ENCODE results near the gene NR5A1.

Gene NR5A1

DNA sequence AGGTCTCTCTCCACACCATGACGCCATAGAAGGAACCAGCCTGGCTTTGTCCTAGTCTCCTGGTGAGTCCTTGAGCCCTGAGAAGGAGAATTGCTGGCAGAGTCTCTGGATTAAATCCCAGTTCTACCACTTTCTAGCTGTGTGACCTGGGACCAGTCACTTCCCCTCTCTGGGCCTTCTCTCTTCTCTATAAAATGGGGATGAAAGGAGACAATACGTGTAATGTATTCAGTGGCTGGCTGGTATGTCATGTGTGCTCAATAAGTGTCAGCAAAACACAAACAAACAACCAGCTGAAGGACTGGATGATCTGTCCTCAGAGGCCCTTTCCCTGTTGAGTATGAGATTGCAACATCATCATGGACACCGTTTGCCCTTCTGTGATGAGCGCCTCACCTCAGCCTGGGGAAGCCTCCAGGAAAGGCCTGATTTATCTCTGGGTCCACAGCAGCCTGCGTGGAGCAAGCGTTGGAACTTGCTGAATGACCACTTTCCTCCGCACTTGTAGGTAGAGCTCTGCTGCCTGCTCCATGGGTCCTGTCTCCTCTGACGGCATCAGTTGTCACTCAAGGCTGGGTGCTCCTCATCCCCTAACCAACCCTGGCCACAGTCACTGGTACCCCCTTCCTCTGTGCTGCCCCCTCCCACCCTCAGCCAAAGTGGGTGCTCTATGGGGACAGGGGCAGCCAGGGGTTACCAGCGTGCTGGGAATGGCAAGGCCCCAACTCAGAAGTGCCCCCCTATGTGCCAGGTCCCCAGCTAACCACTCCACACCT is 3.6 kb upstream of the NR5A1 start:
- no peaks in the 10 kb centered on the region for H3K36me3 ChIP-seq (ENCODE audit: control insufficient read depth in 2 of 2, insufficient read depth in 1 of 2, low read length in 2 of 2)
- H3K27ac ChIP-seq (ENCODE audit: extremely low read depth, low read depth, low read length), result no peak overlapping the region
- no peaks in the 10 kb centered on the region for H3K4me1 ChIP-seq (ENCODE audit: control insufficient read depth, insufficient read depth, low read length)
- ChIA-PET CTCF (interaction anchor here (0.6 to 1.3 kb wide), 3 partner anchors 13 to 362 kb away, joined by 3 read pairs; no protein-coding TSS in a partner anchor), POLR2A (no interaction called here)
- no peaks in the 10 kb centered on the region for H3K9me3 ChIP-seq (ENCODE audit: control insufficient read depth, insufficient read depth, low read depth, low read length)
- TF ChIP-seq ZNF768 (tag by site-specific recombination; IDR thresholded peaks at IDR 0.05) (0 out of 2 replicates have a peak, but pooled peaks have one; percentile 27), ZFP69B (tag by site-specific recombination; IDR thresholded peaks at IDR 0.05) (no peak)
- H3K4me3 ChIP-seq (ENCODE audit: low read depth, low read length), result no peak overlapping the region

DNA sequence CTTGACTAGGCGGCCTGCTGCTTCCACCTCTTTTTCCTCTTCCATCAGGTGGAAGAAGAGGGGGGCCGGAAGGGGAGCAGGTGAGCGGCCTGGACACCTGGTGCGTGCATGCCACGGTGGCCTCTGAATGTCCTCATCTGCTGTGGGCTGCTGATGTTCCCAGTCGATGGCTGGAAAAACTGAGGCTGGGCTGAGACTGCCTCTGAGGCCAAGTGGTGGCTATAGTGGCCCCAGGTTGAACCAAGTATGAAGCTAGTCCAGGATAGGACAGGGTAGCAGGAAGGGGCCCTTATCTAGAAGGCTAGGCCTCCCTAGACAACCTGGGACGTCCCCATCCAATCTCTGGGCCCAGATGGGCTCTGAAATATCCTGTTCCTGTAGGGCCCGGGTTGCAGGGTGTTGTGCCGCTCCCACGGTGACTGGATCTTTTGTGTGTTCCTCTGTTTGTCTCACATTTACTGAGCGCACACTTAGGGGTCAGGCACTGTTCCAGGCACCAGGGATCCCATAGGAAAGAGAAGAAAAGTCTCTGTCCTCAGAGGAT is 753 bp upstream of the NR5A1 start:
- H3K36me3 ChIP-seq (ENCODE audit: control insufficient read depth in 2 of 2, insufficient read depth in 1 of 2, low read length in 2 of 2), result no peaks in the 10 kb centered on the region
- CTCF ChIA-PET, result interaction anchor here (0.6 kb wide), 1 partner anchor 28 kb away, joined by 3 read pairs; no protein-coding TSS in a partner anchor
- no peaks in the 10 kb centered on the region for H3K9me3 ChIP-seq (ENCODE audit: control insufficient read depth, insufficient read depth, low read depth, low read length)
- H3K4me1 ChIP-seq (ENCODE audit: control insufficient read depth, insufficient read depth, low read length), result no peaks in the 10 kb centered on the region
- H3K4me3 ChIP-seq (ENCODE audit: low read depth, low read length), result no peak overlapping the region
- TF ChIP-seq HOXA7 (CRISPR knock-in tag; IDR thresholded peaks at IDR 0.05; ENCODE audit: borderline replicate concordance), result no peak
- no peak for TF ChIP-seq ZNF133 (tag by site-specific recombination; IDR thresholded peaks at IDR 0.05)
- no peak for TF ChIP-seq MYNN (tag by site-specific recombination; IDR thresholded peaks at IDR 0.05; ENCODE audit: borderline replicate concordance)
- no peak for TF ChIP-seq ZNF292 (tag by site-specific recombination; IDR thresholded peaks at IDR 0.05; ENCODE audit: borderline replicate concordance, low read depth)
- TF ChIP-seq, protein P1, sequence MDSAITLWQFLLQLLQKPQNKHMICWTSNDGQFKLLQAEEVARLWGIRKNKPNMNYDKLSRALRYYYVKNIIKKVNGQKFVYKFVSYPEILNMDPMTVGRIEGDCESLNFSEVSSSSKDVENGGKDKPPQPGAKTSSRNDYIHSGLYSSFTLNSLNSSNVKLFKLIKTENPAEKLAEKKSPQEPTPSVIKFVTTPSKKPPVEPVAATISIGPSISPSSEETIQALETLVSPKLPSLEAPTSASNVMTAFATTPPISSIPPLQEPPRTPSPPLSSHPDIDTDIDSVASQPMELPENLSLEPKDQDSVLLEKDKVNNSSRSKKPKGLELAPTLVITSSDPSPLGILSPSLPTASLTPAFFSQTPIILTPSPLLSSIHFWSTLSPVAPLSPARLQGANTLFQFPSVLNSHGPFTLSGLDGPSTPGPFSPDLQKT (IDR thresholded peaks at IDR 0.05; ENCODE audit: borderline replicate concordance, low read depth, low read length), result no peak
- TF ChIP-seq ZNF791 (tag by site-specific recombination; IDR thresholded peaks at IDR 0.05), result no peak
- TF ChIP-seq YY1 (tag by site-specific recombination; IDR thresholded peaks at IDR 0.05), result no peak
- no peak for TF ChIP-seq ZEB2 (tag by site-specific recombination; IDR thresholded peaks at IDR 0.05)
- TF ChIP-seq, protein P2, sequence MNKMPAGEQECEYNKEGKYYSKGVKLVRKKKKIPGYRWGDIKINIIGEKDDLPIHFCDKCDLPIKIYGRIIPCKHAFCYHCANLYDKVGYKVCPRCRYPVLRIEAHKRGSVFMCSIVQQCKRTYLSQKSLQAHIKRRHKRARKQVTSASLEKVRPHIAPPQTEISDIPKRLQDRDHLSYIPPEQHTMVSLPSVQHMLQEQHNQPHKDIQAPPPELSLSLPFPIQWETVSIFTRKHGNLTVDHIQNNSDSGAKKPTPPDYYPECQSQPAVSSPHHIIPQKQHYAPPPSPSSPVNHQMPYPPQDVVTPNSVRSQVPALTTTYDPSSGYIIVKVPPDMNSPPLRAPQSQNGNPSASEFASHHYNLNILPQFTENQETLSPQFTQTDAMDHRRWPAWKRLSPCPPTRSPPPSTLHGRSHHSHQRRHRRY (tag by site-specific recombination; IDR thresholded peaks at IDR 0.05), result no peak
- TF ChIP-seq ZNF561 (tag by site-specific recombination; IDR thresholded peaks at IDR 0.05; ENCODE audit: borderline replicate concordance), result no peak
- no peak for TF ChIP-seq KLF7 (tag by site-specific recombination; IDR thresholded peaks at IDR 0.05; ENCODE audit: borderline replicate concordance)
- TF ChIP-seq ZNF121 (tag by site-specific recombination; IDR thresholded peaks at IDR 0.05), result no peak
- TF ChIP-seq ZNF658 (tag by site-specific recombination; IDR thresholded peaks at IDR 0.05), result no peak
- POLR2A ChIA-PET, result no interaction called here
- H3K27ac ChIP-seq (ENCODE audit: extremely low read depth, low read depth, low read length), result no peak overlapping the region

DNA sequence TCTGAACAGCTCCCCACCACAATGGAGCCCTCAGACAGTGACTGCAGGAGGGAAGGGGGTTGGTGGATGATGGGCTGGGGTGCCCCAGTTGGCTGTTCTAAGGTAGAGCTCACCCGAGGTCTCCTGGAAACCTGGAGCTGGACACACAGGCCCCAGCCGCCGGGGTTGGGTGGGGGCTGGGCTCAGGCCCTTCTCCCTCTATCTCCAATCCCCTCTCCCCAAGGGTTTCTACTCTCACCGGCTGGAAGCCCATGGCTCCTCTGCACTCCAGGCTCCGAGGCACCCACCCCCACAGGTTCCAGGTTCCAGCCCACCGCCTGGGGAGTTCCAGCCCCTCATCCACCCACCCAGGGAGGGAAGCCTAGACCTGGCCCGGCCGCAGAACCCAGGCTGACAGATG is 766 bp downstream of the NR5A1 start:
- CTCF ChIA-PET, result interaction anchor here (0.5 to 0.7 kb wide), 2 partner anchors 204 to 647 kb away, joined by 3 read pairs; no protein-coding TSS in a partner anchor
- no peak for TF ChIP-seq KLF9 (tag by site-specific recombination; IDR thresholded peaks at IDR 0.05; ENCODE audit: low read depth)
- no peak for TF ChIP-seq ZBTB7A (tag by site-specific recombination; IDR thresholded peaks at IDR 0.05; ENCODE audit: low read depth)
- TF ChIP-seq, protein P3, sequence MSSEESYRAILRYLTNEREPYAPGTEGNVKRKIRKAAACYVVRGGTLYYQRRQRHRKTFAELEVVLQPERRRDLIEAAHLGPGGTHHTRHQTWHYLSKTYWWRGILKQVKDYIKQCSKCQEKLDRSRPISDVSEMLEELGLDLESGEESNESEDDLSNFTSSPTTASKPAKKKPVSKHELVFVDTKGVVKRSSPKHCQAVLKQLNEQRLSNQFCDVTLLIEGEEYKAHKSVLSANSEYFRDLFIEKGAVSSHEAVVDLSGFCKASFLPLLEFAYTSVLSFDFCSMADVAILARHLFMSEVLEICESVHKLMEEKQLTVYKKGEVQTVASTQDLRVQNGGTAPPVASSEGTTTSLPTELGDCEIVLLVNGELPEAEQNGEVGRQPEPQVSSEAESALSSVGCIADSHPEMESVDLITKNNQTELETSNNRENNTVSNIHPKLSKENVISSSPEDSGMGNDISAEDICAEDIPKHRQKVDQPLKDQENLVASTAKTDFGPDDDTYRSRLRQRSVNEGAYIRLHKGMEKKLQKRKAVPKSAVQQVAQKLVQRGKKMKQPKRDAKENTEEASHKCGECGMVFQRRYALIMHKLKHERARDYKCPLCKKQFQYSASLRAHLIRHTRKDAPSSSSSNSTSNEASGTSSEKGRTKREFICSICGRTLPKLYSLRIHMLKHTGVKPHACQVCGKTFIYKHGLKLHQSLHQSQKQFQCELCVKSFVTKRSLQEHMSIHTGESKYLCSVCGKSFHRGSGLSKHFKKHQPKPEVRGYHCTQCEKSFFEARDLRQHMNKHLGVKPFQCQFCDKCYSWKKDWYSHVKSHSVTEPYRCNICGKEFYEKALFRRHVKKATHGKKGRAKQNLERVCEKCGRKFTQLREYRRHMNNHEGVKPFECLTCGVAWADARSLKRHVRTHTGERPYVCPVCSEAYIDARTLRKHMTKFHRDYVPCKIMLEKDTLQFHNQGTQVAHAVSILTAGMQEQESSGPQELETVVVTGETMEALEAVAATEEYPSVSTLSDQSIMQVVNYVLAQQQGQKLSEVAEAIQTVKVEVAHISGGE (tag by site-specific recombination; conservative IDR thresholded peaks at IDR 0.05; ENCODE audit: low read depth), result no peak
- TF ChIP-seq, protein P4, sequence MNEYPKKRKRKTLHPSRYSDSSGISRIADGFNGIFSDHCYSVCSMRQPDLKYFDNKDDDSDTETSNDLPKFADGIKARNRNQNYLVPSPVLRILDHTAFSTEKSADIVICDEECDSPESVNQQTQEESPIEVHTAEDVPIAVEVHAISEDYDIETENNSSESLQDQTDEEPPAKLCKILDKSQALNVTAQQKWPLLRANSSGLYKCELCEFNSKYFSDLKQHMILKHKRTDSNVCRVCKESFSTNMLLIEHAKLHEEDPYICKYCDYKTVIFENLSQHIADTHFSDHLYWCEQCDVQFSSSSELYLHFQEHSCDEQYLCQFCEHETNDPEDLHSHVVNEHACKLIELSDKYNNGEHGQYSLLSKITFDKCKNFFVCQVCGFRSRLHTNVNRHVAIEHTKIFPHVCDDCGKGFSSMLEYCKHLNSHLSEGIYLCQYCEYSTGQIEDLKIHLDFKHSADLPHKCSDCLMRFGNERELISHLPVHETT (tag by site-specific recombination; IDR thresholded peaks at IDR 0.05), result no peak
- TF ChIP-seq ZNF571 (tag by site-specific recombination; IDR thresholded peaks at IDR 0.05), result no peak
- TF ChIP-seq ZBTB20 (tag by site-specific recombination; IDR thresholded peaks at IDR 0.05), result no peak
- TF ChIP-seq, protein P5, sequence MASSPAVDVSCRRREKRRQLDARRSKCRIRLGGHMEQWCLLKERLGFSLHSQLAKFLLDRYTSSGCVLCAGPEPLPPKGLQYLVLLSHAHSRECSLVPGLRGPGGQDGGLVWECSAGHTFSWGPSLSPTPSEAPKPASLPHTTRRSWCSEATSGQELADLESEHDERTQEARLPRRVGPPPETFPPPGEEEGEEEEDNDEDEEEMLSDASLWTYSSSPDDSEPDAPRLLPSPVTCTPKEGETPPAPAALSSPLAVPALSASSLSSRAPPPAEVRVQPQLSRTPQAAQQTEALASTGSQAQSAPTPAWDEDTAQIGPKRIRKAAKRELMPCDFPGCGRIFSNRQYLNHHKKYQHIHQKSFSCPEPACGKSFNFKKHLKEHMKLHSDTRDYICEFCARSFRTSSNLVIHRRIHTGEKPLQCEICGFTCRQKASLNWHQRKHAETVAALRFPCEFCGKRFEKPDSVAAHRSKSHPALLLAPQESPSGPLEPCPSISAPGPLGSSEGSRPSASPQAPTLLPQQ (tag by site-specific recombination; IDR thresholded peaks at IDR 0.05), result no peak

More for the DNA sequence above, 766 bp downstream of the NR5A1 start:
- H3K9me3 ChIP-seq (ENCODE audit: control insufficient read depth, insufficient read depth, low read depth, low read length), result no peaks in the 10 kb centered on the region
- POLR2A ChIA-PET, result no interaction called here
- no peak overlapping the region for H3K27ac ChIP-seq (ENCODE audit: extremely low read depth, low read depth, low read length)
- no peaks in the 10 kb centered on the region for H3K4me1 ChIP-seq (ENCODE audit: control insufficient read depth, insufficient read depth, low read length)
- H3K4me3 ChIP-seq (ENCODE audit: low read depth, low read length), result no peak overlapping the region
- no peaks in the 10 kb centered on the region for H3K36me3 ChIP-seq (ENCODE audit: control insufficient read depth in 2 of 2, insufficient read depth in 1 of 2, low read length in 2 of 2)
